ENCODE data around the gene TSSC4.

DNA sequence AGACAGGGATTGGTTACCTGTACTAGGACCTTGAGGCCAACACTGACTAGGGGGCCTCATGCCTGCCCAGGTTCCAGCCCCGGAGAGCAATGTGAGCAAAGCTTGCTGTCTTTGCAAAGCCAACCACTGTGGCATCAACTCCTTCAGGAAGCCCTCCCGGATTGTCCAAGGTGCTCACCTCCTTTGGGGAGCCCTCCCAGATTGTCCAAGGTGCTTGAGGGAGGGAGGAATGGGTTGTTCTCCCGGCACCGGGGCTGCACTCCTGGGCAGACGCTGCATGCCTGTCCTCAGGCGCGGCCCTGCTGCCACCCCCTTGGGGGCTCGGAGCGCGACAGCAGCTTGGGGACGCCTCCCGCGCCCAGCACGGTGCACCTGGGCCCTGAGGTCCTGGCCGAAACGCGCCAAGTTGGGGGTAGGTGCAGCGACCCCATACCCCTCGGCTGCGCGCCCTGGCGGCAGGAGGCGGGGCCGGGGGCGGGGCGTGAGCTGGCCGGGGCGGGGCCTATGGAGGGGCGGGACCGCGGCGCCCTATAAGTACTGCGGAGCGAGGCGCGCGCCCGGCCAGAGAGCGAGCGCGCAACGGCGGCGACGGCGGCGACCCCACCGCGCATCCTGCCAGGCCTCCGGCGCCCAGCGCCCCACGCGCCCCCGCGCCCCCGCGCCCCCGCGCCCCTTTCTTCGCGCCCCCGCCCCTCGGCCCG lies 23.6 kb upstream of the TSSC4 start, which contains the start of gene CD81:
- TF ChIP-seq, protein P1, sequence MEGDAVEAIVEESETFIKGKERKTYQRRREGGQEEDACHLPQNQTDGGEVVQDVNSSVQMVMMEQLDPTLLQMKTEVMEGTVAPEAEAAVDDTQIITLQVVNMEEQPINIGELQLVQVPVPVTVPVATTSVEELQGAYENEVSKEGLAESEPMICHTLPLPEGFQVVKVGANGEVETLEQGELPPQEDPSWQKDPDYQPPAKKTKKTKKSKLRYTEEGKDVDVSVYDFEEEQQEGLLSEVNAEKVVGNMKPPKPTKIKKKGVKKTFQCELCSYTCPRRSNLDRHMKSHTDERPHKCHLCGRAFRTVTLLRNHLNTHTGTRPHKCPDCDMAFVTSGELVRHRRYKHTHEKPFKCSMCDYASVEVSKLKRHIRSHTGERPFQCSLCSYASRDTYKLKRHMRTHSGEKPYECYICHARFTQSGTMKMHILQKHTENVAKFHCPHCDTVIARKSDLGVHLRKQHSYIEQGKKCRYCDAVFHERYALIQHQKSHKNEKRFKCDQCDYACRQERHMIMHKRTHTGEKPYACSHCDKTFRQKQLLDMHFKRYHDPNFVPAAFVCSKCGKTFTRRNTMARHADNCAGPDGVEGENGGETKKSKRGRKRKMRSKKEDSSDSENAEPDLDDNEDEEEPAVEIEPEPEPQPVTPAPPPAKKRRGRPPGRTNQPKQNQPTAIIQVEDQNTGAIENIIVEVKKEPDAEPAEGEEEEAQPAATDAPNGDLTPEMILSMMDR (IDR thresholded peaks at IDR 0.05), result peak in 1 of 4 donors; percentile 15
- TF ChIP-seq POLR2A (IDR thresholded peaks at IDR 0.05), result peak; percentile 47

Measured in right lobe of liver (tissue), 4 donors.